ENCODE results near the gene LAMA5. TPM values are rescaled to one million over a fixed set of nuclear protein-coding genes. Genes with fewer than 3 reads are reported as not detected.
"Not testable (repeated sequence)": the region's sequence is repeated elsewhere in the genome, so short reads cannot be mapped to it uniquely, and the experiment has no call there.

LAMA5 gene
- total RNA-seq, 1 donor from 2014 or later = 55.8 TPM

DNA sequence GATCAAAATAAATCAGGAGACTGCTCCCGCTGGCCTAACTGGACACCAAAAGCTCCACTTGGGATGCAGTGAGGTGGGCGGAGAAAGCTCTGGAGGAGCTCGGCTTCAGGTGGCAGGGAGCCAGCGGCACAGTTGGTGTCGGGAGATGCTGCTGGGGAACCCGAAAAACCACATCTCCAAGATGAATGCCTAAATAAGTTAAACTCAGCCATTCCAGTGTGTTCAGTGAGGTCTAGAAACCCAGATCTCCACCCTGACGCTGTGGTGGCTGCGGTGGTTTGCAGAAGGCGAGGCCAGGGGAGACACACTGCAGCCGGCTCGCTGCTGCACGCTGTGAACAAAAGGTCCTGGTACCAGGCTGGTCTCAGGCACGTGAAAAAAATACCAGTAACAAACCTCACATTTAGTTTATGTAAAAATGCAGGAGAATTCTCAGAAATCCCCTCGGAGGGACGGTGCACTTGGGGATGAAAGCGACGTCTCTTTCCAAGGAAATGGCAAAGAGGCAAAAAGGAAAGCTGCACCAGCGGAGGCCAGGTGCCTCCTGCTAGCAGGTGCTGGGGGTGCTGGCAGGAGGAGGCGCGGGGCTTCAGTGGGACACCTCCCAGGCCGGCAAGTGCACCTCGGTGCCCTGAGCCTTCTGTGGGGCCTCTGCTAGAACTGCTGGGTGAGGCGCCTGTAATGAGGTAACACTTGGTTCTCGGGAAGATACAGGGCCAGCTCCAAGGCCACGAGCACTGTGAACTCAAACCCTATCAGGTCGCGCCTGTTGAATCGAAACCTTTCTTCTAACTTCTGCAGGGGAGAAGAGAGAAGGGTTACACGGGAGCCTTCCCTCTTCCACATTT lies 23.4 kb upstream of the LAMA5 start:
- DNase-seq = no peak

DNA sequence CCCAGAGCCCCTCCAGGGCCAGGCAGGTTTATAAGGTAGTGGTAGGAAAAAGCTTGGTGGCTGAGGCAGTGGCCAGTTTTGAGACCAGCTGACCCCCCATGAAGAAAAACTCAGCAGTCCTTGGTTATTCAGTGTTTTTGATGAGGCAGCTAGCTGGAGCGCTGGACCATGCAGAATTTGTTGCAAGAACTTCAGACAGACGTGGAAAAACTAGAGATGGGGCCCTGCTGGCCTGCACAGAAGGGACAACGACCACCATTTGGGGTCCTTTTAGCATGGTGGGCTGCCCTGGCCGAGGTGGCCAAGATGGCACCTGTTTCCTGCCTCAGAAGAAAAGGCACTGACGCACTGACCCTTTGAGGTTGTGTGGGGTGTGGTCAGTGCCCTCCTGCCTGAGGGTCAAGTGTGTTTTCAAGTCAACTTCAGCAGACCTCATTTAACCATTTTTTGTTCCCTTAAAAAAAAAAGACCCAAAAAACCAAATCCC lies 22.5 kb upstream of the LAMA5 start:
- DNase-seq = no peak

DNA sequence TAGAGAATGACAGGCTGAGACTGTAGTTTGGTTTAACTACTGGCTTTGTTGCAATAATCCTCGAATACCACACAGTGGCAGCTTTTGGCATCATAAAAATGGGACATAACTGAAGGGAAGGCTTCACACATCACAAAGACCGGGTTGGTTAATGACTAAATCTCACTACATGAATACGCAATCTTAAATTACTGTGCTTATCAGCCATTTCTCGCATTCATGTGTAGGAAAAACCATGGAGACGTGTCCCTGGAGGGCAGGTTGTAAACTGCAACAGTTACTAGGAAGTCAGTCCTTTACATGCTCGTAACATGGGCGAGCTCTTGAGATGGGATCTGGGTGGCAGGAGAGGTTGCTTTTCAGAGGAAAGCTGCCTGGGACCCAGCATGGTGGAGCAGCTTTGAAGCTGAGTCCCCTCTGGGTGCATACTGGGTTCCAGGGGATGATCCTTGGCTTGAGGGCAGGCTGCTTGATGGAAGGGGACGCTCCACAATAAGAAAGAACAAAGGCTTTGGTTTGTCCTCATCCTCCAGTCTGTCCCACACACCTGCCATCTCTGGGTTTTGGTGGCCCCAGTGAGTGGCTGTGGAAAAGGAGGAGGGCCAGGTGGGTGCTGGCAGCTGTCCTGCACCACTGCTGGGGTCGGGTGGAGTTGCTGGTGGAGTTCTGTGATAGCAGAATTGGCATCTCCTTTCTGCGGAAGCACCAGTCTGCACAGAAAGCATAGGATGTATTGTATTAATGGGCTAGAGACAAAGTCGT lies 21.9 kb upstream of the LAMA5 start:
- DNase-seq = no peak

DNA sequence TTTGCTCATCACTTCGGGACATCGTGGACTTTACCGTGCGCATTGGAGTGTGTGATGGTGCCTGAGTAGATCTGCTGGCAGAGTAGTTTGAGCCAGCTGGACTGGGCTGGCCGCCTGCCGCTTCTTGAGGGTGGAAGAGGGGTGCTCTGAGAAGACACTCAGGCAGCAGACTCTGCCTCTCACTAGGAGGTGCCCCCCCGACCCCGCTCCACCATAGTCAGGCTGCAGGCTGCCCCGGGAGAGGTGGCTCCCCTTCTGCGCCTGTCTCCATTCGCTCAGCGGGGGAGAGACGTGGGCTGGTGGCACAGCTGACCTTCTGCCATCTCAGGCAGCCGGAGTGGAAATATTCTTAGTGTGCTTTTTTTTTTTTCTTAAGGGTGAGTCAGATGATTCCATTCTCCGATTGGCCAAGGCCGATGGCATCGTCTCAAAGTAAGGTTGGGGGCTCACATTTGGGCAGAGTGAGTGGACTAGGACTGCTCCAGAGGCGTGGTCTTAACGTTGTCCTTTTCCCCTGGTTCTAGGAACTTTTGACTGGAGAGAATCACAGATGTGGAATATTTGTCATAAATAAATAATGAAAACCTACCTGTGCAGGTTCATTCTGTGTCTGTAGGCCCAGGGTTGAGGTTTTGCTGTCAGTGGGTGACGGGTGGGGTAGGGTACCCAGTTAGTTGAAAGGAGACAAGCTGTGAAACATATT lies 21.0 kb upstream of the LAMA5 start:
- no peak for DNase-seq

DNA sequence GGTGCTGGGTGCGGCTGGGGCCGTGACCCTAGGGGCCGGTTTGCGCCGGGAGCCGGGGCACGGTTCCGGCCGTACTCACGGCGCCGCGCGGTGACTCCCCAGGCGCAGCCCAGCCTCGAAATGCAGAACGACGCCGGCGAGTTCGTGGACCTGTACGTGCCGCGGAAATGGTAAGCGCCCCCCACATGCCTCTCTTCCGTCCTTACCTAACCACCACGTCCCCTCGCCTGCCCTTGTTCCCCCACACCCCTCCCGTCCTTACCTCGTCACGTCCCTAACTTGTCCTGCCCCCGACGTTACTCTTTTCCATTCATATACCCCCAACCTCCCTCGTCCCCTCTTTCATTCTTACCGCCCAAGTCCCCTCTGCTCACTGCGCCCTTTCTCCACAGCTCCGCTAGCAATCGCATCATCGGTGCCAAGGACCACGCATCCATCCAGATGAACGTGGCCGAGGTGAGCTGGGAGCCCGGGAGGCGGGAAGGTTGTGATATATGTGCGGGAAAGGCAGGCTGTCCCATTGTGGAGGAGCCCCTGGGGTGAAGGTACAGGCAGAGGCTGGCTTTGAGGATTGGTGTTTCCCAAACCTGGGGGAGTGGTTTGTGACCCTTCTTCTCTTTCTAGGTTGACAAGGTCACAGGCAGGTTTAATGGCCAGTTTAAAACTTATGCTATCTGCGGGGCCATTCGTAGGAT lies 20.3 kb upstream of the LAMA5 start:
- DNase-seq = peak; percentile 14

DNA sequence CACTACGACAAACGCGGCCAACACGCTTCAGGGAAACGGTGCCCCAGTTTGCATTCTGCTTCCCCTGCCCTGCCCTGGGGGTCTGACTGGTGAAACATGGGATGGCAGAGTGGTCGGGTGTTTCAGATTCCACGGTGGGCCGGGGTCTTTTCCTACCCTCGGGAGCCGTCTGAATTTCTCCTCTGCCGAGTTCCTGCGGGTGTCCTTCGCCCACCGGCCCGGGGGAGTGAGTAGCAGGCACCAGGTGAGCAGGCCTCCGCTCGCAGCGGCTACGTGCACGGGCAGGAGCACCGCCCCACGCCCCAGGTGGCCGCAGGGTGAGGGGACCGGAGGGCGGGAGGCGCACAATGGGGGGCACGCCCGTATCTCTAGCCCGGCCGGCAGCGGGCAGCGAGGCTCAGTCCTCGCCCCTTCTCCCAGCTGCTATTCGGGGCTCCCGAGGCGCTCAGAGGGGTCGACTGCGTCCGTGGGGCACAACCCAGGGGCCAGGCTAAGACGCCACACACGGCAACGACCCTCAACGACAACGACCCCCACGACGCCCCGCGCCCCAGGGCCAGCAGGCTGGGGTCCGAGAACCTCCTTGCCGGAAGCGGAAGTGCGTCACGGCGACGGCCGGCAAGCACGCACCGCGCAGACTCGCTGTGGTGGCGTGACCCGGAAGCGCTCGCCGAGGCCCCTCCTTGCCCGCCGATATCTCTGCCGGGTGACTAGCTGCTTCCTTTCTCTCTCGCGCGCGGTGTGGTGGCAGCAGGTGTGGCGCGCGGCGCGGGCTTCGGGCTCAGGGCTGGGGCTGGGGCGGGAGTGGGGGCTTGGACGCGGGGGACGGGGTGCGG lies 19.5 kb upstream of the LAMA5 start, which contains the start of gene RPS21:
Gene RPS21, plus strand, starts transcription at position 721 of the 836 bp plus-strand sequence. CDS start 236 bp downstream, outside the sequence.
- DNase-seq = peak; percentile 96

DNA sequence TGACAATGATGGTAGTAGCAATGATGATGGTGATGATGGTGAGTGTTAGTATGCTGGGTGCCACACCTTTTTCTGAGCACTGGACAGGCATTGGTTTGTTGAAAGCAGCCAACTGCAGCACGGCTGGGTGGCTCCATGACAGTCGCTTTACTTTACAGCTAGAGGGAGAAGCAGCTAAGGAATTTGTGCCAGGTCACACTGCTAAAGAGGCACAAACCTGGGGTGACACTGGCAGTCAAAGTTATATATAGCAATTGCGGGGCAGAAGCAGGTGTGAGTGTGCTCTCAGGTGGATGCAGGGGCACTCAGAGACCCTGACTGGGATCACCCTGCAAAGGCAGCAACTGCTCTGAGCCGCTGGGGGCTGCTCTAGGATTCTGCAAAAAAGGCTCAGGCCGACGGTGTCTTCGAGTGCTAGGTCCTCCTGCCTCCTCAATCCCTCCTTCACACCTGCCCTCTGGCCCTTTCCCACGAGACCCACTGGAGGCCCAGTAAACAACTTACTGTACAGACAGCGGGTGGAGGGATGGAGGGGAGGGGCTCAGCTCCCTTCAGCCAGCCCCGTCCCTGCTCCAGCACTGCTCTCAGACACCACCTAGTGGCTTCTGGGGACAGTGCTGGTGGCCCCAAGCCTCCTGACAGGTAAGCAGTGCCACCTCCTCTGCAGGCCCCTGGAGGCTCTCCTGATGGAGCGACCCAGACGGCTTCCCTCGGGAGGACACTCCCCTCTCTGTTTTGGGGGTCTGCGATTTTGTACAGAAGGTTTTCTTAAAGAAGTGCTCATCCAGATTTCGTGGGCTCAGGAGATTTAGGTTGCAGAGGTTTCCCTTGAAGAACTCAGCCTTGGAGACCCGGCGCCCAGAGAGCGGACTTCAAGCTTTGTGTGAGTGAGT lies 15.4 kb upstream of the LAMA5 start:
- DNase-seq = peak; percentile 89

DNA sequence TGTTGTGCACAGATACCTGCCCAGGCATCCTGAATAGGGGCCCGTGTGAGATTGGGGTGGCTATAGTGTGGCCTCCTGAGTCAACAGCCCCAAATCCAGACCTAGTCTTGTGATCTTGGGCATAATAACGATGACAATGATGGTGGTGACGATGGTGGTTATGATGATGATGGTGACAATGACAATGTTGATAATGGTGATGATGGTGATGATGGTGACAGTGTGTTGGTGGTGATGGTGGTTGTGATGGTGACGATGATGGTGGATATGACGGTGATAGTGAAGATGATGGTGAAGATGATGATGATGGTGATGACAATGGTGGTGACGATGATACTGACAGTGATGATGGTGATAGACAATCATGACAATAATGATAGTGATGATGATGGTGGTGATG lies 14.7 kb upstream of the LAMA5 start:
- DNase-seq = no peak

DNA sequence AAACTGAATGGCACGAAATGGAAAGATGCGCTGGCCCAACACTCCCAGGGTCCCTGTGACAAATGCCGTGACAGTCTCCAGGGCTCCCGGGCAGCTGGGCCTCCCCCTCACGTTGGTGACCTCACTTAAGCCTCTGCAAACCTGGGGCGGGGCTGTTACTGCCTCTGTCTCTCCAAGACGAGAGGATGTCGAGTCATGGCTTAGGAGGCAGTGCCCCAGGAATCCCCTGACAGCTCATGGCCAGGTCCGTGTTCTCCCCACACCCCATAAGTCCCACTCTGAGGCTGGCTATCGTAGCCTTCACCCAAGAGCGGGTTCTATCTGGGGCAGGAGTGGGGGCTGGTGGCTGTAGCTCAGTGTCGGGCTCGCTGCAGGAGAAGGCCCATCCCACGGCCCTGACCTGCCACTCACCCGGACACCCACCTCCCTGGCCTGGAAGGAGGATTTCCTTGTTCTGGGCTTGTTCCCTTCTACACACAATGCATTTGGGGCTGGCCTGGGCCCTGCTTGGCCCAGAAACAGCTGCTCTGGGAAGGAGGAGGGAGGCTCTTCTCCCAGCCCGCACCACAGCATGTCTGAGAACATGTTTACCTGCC lies 14.2 kb upstream of the LAMA5 start:
- peak; percentile 76 for DNase-seq

DNA sequence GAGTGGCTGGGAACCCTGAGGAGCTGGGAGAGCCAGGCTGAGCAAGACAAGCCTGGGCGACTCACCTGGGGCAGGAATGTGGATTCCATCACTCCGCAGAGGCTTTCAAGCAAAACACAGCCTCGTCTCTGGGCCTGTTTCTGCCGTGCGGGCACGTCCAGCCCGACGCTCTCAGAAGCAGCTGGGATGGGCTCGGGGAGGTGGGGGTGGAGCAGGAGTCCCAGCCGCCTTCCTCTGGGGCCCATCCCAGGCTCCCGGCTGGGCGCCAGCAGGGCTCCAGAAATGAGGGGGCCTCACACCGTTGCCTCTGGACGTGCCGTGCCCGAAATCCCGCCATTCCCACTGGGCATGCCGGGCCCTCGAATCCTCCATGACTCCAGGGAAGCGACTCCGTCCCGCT lies 11.1 kb upstream of the LAMA5 start:
- no peak for DNase-seq

DNA sequence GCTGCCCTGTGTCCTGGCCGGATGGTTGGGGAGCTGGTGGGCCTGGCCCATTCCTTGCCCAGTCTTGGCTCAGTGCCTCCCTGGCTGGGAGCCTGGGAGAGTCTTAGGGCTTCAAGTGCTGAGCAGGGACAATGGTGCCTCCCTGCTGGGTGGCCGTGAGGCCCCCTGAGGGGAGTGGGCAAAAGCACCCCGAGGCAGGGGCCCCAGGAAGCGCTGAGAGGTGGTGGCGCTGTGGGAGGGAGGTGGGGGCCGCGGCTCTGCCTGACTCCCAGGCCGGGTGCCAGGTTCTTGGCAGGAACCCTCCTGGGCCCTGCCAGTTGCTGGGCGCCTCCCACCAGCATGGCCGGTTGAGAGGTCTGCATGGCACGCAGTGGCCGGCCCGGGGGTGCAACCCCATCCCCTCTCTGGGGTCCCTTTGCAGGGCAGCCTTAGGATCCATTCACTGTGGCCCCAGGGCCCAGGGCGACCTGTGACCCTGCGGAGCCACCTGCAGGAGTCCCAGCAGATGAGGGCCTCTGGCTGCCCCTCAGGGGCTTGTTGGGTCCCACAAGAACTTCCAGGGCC lies 10.6 kb upstream of the LAMA5 start:
- DNase-seq = no peak

DNA sequence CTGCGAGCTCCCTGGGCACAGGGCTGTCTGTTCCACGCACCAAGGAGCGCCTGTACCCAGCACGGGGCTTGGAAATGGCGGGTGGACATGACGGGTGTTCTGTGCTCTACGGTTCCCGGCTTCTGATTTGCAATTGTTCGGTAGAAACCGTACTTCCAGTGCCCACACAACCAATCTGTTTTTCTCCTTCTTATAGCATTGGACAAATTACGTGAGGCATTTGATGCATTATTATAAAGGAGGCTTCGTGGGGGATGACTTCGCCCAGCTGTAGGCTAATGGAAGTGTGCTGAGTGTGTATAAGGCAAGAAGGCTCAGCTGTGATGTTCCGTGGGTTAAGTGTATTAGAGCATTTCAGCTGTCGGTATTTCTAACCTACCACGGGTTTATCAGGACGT lies 10.0 kb upstream of the LAMA5 start:
- DNase-seq = no peak

DNA sequence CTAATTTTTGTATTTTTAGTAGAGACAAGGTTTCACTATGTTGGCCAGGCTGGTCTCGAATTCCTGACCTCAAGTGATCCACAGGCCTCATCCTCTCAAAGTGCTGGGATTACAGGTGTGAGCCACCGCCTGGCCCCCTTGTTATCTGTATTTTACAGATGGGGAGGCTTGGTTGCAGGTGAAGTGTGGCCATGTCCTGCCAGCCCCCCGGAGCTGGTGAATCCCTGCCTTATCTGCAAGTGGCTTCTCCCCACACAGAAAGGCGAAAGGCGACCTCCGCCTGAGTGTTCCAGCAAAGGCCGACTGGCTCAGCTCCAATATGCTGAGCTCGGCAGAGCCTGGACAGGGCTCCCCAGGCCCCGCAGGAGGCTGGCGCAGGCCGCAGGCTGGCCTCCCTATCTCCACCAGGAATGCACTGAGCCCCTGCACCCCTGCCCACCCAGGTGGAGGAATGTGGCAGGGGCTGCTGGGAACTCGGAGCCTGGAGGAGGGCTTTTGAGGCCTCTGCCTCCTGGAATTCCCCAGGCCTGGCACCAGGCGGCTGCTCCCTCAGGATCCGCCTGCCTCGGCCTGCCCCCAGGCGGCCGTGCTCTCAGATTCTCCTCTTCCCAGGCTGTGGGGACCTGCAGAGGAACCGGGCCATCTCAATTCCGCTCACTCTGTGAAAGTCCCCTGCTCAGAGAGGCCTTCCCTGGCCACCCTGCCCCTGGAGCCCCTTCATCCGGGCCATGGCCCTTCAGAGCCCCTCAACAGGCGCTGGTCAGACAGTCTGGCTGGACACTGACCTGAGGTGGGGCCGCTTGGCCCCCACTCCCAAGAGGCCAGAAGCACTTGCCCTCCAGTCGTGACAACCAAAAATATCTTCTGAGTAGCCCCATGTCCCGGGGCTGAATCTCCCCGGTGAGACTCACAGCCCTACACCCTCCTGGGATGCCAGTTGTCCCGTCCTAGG lies 9.3 kb upstream of the LAMA5 start:
- DNase-seq = no peak

DNA sequence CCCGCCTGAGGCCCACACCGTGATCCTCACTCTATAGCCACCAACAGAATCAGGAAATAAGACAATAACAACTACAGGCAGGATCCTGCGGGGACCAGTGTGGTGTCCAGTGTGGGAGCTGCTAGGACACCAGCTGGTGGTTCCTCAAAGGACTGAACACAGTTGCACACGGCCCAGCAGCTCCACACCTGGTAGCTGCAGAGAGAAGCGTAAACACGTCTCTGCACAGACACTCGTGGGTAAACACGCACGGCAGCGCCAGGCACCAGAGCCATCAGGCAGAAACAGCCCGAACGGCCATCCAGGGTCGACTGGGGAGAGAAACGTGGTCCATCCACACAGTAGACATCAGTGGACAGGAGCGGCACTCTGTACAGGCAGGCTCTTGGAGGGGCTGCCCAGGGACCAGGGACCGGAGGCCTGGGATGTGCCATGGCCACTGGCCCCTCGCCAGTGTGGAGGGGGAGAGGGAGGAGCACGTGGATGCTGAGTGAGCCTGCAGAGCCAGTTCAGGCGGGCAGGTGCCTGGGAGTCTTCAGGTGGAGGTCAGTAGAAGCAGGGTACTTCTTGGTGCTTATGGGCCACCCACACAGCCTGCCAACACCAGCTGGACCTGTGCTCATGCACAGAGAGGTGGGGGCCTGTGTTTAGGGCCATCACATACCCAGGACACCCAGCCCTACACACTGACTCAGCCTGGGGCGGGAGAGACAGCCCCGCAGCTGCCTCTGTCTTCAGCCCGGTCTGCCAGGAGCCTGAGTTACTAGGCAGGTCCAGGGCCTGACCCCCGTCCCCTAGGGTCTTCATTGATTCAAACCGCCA lies 7.4 kb upstream of the LAMA5 start:
- no peak for DNase-seq

DNA sequence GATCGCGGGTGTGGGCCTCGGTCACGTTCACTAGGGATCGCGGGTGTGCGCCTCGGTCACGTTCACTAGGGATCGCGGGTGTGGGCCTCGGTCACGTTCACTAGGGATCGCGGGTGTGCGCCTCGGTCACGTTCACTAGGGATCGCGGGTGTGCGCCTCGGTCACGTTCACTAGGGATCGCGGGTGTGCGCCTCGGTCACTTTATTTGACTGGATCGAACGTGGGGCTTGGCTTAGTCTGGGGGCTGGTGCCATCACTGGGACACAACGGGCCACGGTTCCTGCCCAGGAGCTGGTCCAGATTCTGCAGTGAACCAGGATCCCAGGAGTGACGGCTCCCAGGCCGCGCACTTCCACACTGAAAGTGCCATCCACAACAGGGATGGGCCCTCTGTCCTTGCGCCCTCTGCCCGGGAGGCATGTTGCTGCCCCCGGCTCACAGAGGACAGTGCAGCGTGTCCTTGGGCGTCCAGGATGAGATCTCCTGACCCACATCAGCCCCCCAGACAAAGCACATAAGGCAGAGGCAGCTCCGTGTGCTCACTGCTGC lies 6.6 kb upstream of the LAMA5 start:
- DNase-seq = not testable (repeated sequence)

DNA sequence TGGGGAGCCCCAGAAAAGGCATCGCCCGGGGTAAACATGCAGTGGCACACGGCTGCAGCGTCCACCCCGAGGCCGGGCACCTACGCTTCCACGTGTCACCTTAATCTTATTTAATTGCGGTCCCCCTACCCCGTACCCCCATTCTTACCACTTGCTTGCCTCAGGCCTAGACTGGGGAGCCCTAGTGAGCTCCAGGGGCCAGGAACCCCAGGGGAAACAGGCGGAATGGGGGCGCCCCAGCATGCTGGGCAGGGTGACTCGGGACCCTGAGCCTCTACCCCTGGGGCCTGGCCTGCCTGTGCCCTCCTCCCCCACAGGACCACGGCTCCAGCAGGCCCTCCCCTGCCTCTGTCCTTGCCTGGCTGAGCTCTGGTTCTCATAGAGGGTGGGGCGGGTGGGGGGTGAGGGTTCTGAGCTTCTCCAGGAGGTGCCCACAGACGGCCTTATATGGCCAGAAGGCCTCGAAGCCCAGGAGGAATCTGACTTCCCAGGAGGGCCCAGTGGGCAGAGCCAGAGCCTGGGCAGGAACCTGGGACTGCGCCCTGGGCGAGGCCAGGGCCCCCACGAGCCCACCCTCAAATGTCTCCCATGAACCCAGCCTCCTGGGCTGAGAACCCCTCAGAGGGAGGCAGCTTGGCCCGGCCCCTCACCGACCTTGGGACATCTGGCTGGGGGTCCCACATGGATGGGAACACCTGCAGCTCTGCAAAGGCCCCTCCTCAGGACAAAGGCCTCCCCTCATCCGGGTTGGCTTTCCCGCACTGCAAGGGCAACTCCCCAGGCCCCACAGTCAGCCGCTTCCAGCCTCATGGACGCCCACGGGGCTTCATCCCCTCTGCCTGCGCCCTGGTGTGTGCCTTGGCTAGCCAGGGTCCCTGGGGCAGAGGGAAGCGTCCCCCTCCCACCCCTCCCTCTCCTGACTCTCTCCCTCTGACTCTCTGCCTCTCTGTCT lies 5.2 kb upstream of the LAMA5 start:
- DNase-seq = no peak

Data from dermis blood vessel endothelial cell (primary cell).